ENCODE measurements around the gene TMEM89.
A peak's percentile ranks its signal among the peaks of the same experiment; 100 is the strongest.

TMEM89 gene

DNA sequence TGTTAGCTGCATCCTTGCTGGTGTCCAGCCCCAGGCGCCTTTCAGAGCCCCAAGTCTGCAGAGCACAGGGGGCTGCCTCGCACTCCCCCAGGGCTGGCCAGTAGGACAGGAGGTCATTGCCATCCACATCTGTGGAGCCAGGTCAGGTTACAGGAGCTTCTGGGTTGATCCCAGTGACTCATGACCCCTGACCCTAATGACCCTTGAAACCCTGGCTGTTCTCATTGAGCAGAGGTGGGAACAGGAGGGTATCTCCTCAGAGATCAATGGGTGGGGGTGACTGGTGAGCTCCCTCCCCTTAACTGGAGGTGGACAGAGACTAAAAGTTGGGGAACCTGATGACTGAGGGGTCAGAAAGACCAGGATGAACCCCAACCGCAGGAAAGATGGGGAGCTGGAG, 19.8 kb upstream of the TMEM89 start:
- DNase-seq, result no peak

DNA sequence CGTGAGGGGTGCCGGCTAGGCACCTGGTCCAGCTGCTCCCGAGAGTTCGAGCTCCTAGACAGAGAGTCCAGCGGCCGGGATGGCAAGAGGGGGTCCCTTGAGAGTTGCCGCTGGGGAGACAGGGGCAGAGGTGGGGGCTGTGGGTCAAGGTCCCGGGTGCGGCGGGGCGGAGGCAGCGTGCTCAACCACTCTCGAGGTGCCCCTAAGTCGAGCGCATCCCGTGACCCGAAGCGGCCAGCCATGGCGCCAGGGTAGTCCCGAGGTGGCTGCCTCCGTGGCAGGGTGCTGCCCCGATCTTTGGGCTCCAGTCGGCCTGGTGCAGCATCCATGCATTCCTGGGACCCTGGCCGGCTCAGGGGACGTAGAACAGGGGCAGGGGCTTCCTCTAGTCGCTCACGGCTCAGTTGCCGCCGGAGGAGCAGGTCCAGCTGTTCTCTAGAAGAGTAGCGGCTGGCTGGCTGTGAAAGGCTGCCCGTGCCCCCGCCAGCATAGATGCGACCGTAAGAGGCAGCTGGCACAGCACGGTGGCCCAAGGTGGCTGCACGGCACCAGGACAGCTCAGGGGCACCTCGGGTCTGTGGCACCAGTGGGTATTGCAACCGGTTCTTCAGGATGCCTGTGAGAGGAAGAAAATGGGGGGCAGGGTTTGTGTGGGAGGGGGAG, 18.5 kb upstream of the TMEM89 start:
- DNase-seq, result no peak

DNA sequence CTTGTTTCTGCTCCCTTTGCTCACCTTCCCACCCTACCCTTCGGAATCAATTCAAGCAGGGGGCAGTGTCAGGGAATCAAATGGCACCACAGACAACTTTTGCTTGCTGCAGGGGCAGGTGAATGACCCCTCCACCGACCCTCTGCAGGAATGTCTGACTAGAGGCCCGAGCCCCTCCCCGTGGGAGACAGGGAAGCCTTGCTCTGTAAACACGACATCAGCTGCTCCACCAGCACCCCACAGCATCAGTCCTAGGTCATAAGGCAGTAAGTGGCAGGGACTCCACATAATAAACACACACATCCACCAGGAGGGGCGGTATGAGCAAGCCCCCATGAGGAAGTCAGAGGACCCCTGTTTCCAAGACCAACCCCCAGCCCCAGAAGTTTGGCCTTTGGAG, 15.7 kb upstream of the TMEM89 start:
- no peak for DNase-seq

DNA sequence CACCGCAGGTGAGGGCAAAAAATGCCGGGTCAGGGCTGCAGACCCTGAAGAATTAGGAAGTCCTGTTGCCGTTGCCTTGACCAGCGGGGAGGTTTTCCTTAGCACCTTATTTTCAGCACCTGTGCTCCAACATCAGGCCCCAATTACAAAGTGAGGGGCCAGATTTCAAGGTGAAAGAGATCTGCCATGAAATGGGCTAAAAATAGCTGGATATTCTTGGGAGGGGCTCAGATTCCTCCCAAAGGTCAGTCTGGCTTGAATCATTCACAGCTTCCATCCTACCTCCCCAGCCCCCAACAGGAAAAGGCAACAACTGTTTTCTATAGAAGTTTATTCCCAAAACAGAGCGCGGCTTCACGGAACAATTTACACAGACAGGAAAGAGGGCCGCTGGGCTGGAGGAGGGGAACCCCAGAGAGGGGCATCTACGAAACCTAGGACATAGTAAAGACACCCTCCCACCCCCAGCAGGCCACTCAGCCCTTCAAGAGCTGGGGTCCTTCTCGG, 14.6 kb upstream of the TMEM89 start:
- no peak for DNase-seq

DNA sequence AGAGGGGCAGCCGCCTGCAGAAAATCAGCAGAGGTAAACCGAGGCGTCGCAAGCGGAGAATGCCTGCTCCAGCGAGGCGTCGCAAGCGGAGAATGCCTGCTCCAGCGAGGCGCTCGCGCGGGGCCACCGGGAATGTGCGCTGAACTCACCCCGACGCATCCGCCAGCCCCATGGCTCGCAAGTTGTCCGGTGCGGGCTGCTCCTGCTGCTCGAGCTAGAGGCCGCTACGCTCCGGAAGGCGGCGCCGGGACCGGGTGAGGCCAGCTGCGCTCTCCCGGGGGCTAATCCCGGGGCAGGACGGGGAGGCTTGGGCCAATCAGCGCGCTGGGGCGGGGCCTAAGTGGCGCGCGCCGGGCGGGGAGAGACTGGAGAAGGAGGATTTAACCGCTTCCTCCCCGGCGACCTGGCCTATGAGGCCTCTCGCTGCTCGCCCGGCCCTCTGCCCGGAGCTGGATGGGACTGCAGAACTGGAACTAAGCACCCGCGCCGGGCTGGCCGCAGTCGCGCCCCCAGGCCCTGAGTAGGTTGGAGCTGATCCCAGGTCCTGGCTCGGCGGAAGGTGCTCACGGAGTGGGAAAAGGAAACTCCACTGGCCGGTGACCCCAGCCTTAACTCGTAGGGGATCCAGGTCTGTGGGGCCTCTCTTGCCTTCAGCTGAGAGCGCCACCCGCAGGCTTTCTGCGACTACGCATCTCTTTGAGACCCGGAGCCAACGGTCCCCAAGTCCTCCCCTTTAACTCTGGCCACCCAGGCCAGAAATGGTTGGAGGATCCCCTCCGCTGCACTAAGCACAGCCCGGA, 13.9 kb upstream of the TMEM89 start, which contains the start of gene SLC26A6:
Gene SLC26A6 (minus strand): TSS at position 240 of the 800 bp plus-strand sequence. CDS start 68 bp downstream, at position 172.
- peak; percentile 91 to 93 for DNase-seq

DNA sequence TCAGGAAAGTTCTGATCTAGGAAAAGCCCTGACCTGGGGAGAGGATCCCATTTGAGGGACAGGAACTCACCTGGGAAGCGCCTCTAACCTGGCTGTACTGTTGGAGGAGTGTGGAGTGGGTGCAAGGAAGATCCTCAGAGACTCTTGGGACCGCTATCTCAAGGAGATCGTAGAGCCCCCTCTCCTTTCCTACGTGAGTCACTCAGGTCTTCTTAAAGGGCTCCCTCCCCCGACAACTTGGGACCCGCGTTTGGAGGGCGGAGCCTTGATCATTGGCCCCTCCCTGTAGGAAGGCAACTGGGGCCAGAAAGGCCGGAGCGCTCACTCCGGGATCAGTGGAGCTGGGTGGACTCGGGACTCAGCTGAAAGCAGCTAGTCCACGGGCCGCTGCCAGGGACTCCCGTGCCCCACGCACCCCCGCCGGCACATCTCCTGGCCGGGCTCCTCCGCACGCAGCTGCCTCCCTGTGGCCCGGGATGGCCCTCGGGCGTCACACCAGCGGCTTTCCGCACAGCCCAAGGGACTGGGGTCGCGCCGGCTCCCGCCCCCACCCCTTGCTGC, 13.2 kb upstream of the TMEM89 start:
- DNase-seq, result peak; percentile 18 to 33

DNA sequence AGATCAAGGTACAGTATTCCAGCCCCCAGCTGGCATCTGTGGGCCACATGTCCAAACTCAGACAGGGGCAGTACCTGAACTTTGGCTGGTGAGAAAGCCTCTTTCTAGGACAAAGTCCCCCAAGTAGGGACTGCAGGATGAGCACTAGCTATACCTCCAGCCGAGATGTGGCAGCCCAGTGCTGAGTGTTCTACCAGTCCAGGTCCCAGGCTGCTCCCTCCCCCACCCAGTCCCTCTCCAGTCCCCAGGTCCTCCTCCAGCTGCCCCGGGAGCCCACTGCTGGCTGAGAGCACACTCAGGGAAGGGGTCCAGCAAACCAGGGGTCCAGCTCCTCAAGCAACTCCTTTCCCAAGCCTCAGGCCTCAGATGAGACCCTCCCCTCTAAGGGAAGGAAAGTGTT, 12.2 kb upstream of the TMEM89 start:
- no peak for DNase-seq

DNA sequence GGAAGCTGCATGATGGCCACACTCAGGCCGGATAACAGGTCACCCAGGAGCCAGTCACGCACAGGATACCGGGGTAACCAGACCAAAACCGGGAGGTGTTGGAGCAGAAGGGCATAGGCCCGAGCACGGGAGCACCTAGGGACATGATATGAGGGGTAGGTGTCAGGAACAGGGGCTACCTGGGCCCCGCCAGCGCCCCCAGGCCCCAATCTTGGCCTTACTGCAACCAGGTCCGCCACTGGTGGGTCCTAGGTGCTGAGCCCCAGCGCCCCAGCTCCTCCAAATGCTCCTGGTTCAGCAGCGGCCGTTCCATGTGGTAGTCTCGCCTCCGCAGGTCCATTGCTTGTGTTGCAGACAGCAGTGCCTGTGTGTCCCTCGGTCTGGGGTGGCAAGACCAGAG, 11.7 kb upstream of the TMEM89 start:
- DNase-seq, result no peak

DNA sequence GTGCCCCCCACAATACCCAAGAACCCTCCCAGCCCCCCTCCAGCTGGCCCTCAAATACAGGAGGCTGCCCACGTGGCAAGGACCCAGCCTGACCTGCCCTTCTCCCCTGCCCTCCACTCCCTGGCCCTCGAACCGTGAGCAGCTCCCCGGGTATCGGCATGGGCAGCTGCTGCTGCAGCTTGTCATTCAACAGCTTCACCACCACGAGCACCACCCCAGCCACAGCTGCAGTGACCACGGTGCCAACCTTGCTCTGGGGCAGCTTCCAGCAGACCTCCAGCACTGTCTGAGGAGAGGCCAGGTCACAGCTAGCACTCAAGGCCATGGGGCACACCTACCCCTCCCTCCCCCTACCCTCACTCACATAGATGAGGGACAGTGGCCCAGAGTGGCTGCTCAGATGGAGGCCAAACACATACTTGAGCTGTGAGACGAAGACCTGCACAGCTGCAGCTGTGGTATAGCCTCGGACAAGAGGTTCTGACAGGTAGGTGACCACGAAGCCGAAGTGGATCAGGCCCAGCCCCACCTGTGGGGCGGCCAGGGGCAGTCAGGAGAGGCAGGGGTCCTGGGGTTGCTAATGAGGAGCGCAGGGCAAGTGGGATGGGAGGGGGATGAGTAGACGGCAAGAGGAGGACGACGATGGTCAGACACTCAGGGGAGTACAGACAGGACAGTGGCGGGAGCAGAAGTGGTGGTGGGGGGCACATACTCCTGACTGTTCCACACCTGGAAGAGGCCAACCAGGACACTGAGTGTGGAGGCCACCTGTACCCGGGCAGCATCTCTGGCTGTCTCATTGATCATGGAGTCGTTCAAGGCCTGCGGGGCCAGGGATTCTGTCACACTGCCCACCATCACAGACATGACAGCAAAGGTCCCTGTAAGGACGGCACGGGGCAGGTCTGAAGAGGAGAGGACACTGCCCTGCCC, 10.2 kb upstream of the TMEM89 start:
- no peak for DNase-seq

DNA sequence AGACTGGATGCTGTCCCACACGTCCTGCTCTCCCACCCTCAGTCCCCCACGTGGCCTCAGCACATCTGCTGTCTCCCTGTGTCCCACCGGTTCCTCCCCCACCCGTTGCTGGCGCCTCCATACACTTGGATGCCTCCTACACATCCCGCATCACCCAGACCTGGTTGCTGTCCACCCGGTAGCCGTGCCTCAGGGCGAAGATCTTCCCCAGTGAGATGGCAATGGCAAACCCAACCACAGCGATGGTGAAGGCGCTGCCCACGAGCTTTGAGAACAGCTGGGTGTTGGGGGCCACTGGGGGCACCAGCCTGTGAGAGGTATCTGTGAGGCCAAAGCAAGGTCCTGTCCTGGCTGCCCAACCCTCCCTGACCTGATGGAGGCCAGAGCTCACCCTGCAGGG, 9.3 kb upstream of the TMEM89 start:
- DNase-seq, result no peak

DNA sequence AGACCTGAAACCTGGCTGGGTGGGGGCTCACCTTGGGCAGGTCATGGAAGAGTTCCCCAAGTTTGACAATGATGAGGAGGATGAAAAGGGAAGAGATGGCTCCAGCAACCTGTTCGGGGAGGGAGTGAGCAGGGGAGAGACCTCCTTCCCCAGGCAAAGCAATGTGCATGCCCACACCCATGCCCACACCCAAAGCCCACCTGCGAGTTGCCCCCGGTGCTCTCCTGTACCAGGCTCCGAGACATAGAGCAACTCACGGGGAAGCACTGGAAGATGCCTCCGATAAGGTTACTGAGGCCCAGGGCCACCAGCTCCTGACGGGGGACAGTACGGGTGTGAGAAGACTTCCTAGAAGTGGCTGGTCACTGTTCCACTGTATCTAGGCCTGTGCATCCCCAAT, 8.8 kb upstream of the TMEM89 start:
- no peak for DNase-seq

DNA sequence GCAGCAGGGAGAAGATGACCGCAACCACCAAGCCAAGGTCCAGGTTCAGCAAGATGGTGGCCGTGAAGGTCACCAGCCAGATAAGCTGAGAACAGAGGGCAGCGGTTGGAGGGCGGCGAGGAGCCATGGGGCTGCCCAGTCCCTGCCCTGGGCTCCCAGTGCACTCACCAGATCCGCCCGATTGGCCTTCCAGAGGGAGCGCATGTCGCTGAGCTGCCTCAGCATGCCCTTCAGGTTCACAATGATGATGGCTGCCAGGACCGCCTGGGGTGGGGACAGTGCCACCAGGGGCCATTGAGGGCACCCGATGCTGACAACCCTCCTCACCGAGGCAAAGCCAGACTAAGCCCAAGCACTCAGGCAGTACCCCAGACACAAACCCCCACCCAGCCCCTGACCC, 8.3 kb upstream of the TMEM89 start:
- no peak for DNase-seq

DNA sequence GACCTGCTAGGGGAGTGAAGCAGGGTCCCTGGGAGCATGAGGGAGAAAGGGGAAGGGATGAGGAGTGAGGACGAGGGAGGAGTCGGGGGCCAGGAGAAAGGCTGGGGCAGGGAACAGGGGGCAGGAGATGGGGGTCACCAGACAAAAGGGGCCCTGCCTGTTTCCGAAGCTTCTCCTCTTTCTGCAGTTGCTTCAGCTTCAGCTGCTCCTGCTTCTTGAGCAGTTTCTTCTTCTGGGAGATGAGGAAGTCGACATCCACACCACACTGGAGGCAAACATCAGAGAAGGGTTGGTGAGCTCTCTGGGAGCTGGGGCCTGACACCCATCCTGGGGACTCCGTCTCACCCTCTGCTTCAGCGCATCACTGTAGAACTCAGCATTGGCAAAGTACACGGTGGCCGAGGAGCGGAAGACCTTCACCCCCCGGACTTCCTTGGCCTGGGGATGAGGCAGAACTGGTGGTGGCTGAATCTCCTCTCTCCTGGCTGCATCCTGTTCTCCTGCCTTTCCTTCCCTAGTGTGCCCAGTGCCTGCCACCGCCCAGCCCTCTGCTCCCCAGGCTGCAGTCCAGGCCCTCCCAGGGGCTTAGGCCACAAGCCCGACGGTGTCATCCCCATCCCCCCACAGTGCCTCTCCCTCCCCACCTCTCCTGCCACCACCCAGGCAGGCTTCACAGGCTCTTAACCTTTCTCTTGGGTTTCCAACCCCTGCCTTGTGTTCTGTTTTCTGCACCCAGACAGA, 6.9 kb upstream of the TMEM89 start:
- no peak for DNase-seq

DNA sequence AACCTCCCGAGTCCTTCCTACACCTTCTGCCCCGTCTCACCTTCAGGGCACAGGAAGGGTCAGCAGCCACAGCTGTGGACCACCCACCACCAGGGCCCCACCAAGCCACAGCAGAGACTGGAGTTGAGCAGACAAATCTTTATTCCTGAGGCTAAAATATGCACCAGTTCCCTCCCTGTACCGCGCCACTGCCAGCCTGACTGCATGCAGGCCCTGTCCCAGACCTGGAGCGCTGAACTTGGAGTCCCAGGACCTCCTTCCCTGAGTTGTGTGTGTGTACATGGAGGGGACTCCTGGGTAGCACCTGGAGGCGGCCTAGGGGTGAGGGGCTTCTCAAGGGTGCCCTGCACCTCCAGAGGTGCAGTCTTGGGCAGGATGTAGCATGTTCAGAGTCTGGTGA, 4.0 kb upstream of the TMEM89 start:
- DNase-seq, result no peak

DNA sequence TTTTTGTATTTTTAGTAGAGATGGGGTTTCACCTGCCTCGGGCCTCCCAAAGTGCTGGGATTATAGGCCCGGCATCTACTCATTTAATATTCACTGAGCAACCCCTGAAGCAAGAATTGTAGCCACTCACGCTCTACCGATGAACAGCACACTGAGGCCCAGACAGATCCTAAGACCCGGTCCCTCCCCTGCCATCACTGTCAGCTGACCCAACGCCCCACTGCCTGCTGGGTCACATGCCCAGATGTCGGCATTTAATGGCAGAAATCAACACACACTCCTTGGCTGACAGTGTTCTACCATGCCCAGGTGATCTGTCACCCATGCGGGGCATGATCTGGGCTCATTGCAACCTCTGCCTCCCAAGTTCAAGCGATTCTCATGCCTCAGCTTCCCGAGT, 3.2 kb upstream of the TMEM89 start:
- no peak for DNase-seq

DNA sequence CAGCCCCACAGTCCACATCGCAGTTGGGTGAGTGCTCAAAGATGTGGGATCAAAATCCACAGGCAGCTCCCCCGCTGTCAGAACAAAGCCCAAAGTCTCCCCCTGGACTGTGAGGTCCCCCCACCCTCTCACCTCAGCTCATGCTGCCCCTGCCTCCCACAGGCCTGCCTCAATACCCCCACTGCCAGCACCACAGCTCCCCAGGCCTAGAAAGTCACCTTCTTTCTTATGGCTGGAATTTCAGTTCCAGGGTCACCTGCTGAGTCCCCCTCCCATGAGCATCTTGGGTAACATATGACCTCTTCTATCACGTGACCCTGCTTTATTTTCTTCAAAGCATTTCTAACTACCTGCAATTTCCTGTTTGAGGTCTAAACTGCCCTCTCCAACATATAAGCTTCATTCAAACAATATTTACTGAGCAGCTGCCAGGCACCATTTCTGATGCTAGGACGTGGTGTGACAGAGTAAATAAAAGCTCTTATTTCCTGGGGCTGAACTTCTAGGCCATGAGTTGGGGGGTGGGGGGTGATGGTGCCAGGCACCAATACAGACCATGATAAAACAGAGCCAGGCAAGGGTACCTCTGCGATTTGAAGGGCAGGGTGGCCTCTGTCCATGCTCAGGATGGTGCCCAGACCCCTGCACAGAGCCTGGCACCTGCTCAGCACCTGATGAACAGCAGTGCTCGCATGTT, 2.4 kb upstream of the TMEM89 start:
- DNase-seq, result no peak

DNA sequence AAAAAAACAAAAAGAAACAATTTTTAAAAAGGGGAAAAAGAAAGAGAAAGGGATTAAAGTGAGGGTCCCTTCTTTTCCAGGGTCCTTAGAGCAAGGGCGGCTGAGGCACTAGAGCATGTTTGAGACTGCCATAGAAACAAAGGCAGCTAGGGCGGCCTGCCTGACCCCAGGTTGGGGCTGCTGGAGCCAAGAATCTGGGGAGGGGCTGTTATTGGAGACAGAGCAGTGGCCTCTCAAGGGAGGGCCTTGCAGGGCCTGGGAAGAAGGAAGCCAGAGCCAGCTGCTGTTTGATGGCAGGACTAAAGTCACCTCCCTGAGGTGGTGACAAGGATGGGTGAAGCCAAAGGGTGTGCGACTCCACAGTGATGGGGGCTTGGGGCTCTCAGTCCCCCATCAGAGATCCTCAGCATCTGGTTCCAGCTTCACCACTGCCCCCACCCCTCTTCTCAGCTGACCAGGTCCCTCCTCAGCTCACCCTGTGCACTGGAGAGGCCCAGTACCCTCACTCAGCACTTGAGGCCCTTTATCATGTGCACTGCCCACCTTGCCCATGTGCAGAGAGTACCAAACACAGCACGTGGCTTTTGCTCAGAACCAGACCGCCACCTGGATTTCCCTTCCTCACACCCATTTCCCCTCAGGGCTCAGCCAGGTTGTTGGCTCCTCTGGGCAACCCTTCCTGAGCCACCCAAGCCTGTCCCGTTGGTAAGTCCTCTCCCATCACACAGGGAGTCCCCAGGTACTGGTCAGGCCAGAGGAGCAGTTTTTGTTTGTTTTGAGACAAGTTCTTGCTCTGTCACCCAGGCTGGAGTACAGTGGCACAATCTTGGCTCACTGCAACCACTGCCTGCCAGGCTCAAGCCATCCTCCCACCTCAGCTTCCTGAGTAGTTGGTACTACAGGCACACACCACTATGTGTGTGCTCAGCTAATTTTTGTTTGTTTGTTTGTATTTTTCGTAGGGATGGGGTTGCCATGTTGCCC, 1.7 kb downstream of the TMEM89 start:
- DNase-seq, result no peak

DNA sequence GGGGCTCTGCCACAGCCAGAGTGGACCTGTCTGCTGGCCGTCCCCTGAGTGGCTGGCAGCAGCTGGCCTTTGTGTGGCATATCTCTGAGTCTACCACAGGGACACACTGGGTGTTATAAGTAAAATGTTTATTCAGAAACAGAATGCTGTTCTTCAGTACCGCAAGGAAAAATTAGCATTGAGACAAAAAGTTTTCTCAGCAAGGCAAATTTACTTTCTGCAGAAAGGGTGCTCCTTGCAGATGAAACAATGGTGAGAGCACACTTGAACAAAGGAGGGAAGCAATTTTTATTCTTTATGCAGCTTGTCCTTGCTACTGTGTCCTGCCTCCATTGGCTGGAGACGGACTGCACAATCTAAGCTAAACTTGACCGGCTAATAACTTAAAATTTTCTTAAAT, 4.0 kb downstream of the TMEM89 start:
- no peak for DNase-seq

DNA sequence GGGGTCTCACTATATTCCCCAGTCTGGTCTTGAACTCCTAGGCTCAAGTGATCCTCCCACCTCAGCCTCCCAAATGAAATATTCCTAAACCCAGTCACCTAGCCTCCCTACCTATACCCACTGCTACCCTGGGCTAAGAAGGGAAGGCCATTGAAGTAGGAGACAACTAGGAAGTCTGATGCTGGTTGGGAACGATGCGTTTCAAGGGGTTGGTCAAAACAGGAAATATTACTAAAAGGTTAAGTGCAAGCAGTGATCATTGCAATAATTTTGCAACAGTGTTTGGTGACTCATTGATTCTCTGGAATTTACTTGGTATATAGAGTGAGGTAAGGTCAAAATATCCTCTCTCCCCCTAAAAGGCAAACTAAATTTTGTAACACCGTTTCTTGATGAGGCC, 7.5 kb downstream of the TMEM89 start:
- DNase-seq, result no peak

DNA sequence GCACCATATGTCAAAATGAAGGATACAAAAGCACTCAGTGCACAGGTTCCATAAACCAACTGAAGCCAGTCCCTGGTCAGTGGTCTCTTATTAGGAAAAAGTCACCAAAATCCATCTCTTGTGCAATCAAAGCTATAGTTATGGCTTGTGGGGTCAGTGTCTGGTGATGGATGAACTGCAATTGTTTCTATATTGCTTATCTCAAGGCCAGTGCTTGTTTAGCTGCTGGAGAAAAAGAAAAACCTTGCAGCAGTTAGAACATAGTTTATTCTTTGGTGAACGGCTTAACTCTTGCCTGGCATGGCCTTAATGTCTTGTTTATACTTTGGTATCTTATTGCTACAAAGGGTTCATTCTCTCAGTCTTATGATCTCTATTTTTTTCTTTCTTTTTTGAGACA, 9.3 kb downstream of the TMEM89 start:
- no peak for DNase-seq

Measured in CD4-positive, alpha-beta T cell treated with Interleukin-1 beta for 1 hour (primary cell).